Naive B cell (primary cell): Measurements from ENCODE around the gene MRPL42. TPM values are rescaled to one million over a fixed set of nuclear protein-coding genes. Genes with fewer than 3 reads are reported as not detected.
A peak's percentile ranks its signal among the peaks of the same experiment; 100 is the strongest.

Experiments
- ATAC-seq, 2 donors: fragments of 150-1000 bp; cut with Tn5 transposase; 2 replicates each; pipeline ENCODE4 v1.10.0; 2021; ENCODE audit warnings: low read depth in 2 of 2, mild to moderate bottlenecking in 2 of 2, moderate library complexity in 2 of 2
- DNase-seq: peaks from one replicate; pipeline ENCODE4 v3.0.0; 2022
- H3K27ac Mint-ChIP-seq, 6 donors: one replicate each; pipeline ENCODE4 v1.8.0; 2020 to 2022; ENCODE audit warnings: mild to moderate bottlenecking in 6 of 6, mixed read lengths in 6 of 6, moderate library complexity in 5 of 6, inconsistent platforms in 2 of 6
- H3K27me3 Mint-ChIP-seq, 3 donors: one replicate each; pipeline ENCODE4 v1.8.0; 2021 to 2022; ENCODE audit warnings: mixed read lengths in 3 of 3, mild to moderate bottlenecking in 1 of 3
- H3K36me3 Mint-ChIP-seq, 2 donors: one replicate each; pipeline ENCODE4 v1.8.0; 2020 to 2022; ENCODE audit warnings: mixed read lengths in 2 of 2, inconsistent platforms in 1 of 2, mild to moderate bottlenecking in 1 of 2
- H3K4me1 Mint-ChIP-seq, 3 donors: one replicate each; pipeline ENCODE4 v1.8.0; 2020 to 2022; ENCODE audit warnings: mixed read lengths in 3 of 3, inconsistent platforms in 1 of 3, mild to moderate bottlenecking in 1 of 3, moderate library complexity in 1 of 3
- H3K4me3 Mint-ChIP-seq, 8 donors: one replicate each; pipeline ENCODE4 v1.8.0; 2020 to 2022; ENCODE audit warnings: mild to moderate bottlenecking in 8 of 8, mixed read lengths in 8 of 8, moderate library complexity in 8 of 8, inconsistent platforms in 2 of 8
- H3K9me3 Mint-ChIP-seq, 7 donors: one replicate each; pipeline ENCODE4 v1.8.0; 2020 to 2022; ENCODE audit warnings: mixed read lengths in 7 of 7, mild to moderate bottlenecking in 5 of 7, inconsistent platforms in 2 of 7, moderate library complexity in 1 of 7
- polyA plus RNA-seq, 6 donors: library from polyadenylated mRNA; unstranded; fragments of 300-500 nt; fragmentation: Illumina TruSeq; gene quantifications; one replicate each; pipeline ENCODE4 v1.2.3, GENCODE V29; 2021; ENCODE audit warnings: low read depth in 6 of 6

MRPL42 gene
- polyA plus RNA-seq, 6 donors from 2014 or later, result 80.8 to 98.2 (median 87.9) TPM

DNA sequence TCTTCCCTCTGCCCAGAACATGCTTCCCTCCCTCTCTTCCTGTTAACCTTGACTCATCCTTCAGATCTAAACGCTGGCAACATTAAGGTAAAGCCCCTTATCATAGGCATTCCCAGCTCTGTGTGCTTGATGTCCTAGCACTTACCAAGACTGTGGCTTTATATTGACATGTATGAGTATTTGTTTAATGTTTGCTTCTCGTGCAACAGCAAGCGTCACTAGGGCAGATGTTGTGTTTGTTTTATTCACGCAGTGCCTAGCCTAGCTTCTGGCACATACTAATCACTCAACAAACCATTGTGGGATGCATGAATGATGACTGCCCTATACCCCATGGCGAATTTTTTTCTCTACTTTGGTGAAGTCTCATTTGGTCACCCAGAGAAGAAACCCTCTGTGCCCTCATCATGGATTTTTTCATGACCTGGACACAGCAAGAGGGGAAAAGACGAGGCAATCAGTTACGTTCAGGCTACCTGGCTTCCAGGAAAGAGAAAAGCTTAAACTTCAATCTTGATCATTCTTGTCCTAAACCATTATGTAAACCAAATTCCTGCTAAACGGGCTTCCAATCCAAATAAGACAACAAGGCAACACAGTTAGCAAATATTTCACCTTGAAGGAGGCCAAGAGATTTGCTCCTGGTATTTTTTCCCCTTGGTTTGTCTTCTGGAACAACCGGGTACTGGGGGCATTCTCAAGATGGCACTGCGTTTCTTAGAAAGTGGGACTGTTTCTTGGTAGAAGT, 57.2 kb downstream of the MRPL42 start:
- no peak for ATAC-seq
- Mint-ChIP-seq H3K9me3 (no peaks in the 10 kb centered on the region), H3K27ac (no peak overlapping the region), H3K4me3 (peak overlapping the region in 1 of 8 donors; percentile 35), H3K27me3 (peaks cover 6 to 9% (median 8%) of the 10 kb centered on the region in 3 donors), H3K4me1 (no peaks in the 10 kb centered on the region), H3K36me3 (no peaks in the 10 kb centered on the region)
- no peak for DNase-seq

DNA sequence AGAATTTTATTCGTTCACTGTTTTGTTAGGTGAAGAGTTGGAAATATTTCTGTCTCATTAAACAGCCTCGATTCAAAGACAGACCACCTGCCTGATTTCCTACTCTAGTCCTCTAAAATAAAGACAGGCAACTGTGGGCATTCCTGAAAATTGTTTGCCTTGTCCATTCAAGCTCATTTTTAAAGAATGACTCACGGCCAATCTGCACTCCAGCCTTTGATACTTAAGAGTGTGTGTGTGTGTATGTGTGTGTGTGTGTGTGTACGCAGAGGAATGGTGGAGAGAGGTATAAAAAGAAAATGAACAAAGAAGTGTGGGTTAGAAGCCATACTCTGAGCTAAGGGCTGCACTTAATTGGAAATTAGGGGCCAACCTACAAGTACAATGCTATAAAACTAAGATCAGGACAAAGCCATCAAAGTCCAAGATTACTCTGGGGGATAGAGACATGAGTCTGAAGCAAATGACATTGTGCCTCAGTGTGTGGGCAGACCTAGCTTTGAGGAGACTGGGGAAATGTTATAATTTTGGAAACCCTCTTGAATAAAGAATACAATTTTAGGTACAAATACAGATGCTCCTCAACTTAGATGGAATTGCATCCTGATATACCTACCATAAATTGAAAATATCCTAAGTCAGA, 59.6 kb downstream of the MRPL42 start:
- ATAC-seq (no peak), DNase-seq (no peak)
- Mint-ChIP-seq H3K36me3 (peaks cover 0 to under 1% of the 10 kb centered on the region in 2 donors), H3K9me3 (peaks cover 0 to under 1% (median 0%) of the 10 kb centered on the region in 7 donors), H3K27ac (no peak overlapping the region), H3K27me3 (peaks cover 6 to 9% (median 8%) of the 10 kb centered on the region in 3 donors), H3K4me1 (peaks cover 0 to 8% (median 4%) of the 10 kb centered on the region in 3 donors), H3K4me3 (no peak overlapping the region)

DNA sequence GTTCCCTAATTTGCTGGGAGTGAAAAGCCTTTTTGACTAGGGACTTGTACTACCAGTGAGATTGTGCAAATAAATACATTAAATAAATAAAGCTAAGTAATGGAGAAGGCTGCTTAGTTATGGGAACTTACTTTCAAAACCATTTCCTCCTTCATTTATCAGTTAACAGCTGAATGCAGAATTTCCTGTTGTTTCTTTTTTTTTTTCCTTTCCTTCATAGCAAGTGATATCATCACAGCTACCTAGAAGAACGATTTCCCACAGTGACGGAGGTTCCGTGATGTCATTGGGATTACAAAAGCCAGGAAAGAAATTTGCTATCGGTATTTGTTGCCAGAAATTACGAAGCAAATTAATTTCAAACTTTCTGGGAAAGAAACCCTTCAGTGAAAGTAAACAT, 63.0 kb downstream of the MRPL42 start:
- peaks cover 0 to 9% (median 2%) of the 10 kb centered on the region in 7 donors for H3K9me3 Mint-ChIP-seq
- H3K36me3 Mint-ChIP-seq, result peaks cover 0 to 8% of the 10 kb centered on the region in 2 donors
- H3K27me3 Mint-ChIP-seq, result peaks cover 0 to 9% (median 0%) of the 10 kb centered on the region in 3 donors
- no peak overlapping the region for H3K27ac Mint-ChIP-seq
- H3K4me3 Mint-ChIP-seq, result no peak overlapping the region
- peaks cover 2 to 15% (median 4%) of the 10 kb centered on the region in 3 donors for H3K4me1 Mint-ChIP-seq
- DNase-seq, result no peak
- ATAC-seq, result no peak

DNA sequence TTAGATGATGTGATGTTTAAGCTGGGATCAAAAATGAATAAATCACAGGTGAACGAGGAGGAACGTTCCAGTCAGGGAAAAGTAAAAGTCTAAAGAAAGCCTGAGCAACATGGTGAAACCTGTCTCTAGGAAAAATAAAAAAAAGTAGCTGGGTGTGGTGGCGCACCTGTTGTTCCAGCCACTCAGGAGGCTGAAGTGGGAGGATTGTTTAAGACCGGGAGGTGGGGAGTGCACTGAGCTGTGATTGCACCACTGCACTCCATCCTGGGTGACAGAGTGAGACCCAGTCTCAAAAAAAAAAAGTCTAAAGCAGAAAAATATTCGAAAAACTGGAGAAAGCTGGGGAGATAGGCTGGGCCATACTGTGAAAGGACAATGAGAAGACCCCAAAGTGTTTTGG, 66.0 kb downstream of the MRPL42 start:
- Mint-ChIP-seq H3K27ac (no peak overlapping the region), H3K36me3 (peaks cover 0 to 8% of the 10 kb centered on the region in 2 donors), H3K4me3 (no peak overlapping the region), H3K9me3 (peaks cover 0 to 9% (median 2%) of the 10 kb centered on the region in 7 donors), H3K27me3 (no peaks in the 10 kb centered on the region), H3K4me1 (peaks cover 17 to 31% (median 23%) of the 10 kb centered on the region in 3 donors)
- ATAC-seq (no peak), DNase-seq (no peak)

DNA sequence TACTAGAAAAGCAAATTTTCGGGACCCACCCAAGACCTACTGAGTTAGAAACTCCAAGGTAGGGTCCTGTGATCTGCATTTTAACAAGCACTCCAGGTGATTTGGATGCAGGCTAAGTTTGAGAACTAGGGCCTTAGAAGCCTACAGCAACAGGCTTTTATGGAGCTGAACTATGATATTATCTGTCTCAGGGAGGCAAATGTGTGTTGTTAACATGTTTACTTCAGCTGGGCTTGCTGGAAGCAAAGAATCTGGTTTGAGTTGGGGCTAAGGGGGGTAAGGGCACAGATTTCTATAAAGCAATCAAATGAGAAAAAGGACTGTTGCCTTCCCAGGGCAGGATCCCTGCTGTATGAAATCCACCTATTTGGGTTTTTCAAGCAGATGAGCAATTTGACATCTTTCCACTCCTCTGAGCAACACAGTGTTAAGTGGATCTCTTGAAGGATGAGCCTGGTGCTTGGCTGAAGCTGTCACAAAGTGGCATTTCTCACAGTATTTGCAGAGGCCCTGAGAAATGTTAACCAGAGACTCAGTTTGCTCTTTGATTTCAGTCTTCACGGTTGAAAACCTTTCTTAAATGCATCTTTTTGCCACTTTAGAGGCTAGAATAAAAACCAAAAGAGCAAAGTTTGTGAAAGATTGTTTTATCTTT, 68.9 kb downstream of the MRPL42 start:
- peak in 1 of 2 donors; percentile 5 for ATAC-seq
- H3K4me3 Mint-ChIP-seq, result peak overlapping the region in 6 of 8 donors; percentile 16 to 69 (median 50)
- no peak for DNase-seq
- peaks cover 4 to 8% of the 10 kb centered on the region in 2 donors for H3K36me3 Mint-ChIP-seq
- peaks cover 13 to 26% (median 24%) of the 10 kb centered on the region in 3 donors for H3K4me1 Mint-ChIP-seq
- H3K27me3 Mint-ChIP-seq, result peaks cover 0 to 8% (median 0%) of the 10 kb centered on the region in 3 donors
- H3K9me3 Mint-ChIP-seq, result peaks cover 0 to 9% (median 2%) of the 10 kb centered on the region in 7 donors
- peak overlapping the region in 1 of 6 donors; percentile 32 for H3K27ac Mint-ChIP-seq

DNA sequence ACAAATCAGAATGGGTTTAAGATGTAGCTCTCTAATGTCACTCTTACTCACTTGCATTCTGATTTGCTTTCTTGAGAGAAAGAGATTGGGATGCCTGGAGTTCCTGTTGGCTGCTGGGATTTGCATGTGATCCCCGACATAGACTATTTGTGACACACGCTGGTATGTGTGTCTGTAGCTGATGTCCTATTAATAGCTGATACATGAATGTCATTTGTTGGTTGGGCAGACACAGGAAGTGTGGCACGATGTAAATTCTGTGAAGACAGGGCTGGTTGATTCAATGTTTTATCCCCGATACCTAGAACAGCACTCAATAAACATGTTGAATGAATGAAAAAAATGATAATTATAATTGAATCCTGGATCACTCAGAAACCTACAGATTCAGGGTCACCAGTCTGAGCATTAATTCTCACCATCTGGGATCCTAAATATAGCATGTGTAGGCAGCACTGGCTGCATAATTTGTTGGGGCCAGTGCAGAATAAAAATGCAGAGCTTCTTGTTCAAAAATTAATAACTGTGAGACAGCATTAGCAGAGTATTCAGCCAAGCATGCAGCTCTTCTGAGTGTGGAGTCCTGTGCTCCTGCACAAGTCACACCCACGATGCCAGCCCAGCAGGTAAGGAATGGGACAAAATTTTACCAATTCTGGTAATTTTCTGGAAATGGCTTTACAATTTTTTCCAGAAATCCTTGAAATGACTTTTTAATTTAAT, 69.6 kb downstream of the MRPL42 start:
- ATAC-seq, result peak; percentile 82 to 88
- DNase-seq, result peak; percentile 8
- Mint-ChIP-seq H3K4me3 (peak overlapping the region in 6 of 8 donors; percentile 16 to 69 (median 50)), H3K36me3 (peaks cover 4 to 7% of the 10 kb centered on the region in 2 donors), H3K27me3 (peaks cover 0 to 8% (median 0%) of the 10 kb centered on the region in 3 donors), H3K9me3 (peaks cover 0 to 8% (median 2%) of the 10 kb centered on the region in 7 donors), H3K27ac (peak overlapping the region in 3 of 6 donors; percentile 31 to 46 (median 32)), H3K4me1 (peaks cover 13 to 26% (median 24%) of the 10 kb centered on the region in 3 donors)

DNA sequence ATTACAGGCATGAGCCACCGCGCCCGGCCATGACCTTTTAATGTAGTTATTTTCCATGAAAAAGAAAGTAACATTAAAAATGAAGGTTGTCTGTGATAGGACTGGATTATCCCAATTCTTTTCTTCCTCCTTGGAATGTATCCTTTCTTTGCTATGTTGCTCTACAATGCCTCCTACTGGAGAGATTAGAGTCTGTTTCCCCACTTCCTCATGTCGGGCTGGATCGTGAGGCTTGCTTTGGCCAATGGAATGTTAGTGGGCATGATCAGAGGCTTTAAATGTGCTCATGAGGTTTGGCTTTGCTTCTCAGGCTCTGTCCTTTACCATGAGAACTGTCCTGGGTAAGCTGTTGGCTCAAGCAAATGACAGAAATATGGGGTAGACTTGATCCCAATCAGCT, 70.5 kb downstream of the MRPL42 start:
- Mint-ChIP-seq H3K27me3 (peaks cover 0 to 8% (median 0%) of the 10 kb centered on the region in 3 donors), H3K4me3 (peak overlapping the region in 1 of 8 donors; percentile 2), H3K9me3 (no peaks in the 10 kb centered on the region), H3K4me1 (peaks cover 13 to 25% (median 17%) of the 10 kb centered on the region in 3 donors), H3K27ac (no peak overlapping the region), H3K36me3 (peaks cover 0 to 4% of the 10 kb centered on the region in 2 donors)
- DNase-seq (no peak), ATAC-seq (no peak)

DNA sequence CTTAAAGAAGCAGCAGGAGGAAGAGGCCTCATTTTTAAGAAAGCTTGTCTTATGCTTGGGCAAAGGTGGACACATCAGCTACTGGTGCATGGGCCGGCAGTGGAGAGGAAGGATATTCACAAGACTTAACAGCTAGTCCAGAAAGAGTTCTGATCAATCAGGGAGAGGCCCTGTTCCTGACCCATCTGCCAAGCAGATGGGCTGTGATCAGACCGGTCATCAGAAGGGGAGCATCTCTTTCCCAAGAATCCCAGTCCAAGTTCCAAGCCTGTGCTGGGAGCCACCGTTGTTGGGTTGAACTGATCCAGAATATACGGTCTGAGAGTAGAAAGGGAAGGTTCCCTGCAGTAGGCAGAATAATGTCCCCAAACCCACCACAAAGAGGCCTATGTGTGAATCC, 72.5 kb downstream of the MRPL42 start:
- H3K4me3 Mint-ChIP-seq, result no peak overlapping the region
- no peak overlapping the region for H3K27ac Mint-ChIP-seq
- no peaks in the 10 kb centered on the region for H3K9me3 Mint-ChIP-seq
- peaks cover 0 to 14% (median 9%) of the 10 kb centered on the region in 3 donors for H3K27me3 Mint-ChIP-seq
- peaks cover 0 to 10% of the 10 kb centered on the region in 2 donors for H3K36me3 Mint-ChIP-seq
- ATAC-seq, result no peak
- no peak for DNase-seq
- H3K4me1 Mint-ChIP-seq, result peaks cover 13 to 25% (median 17%) of the 10 kb centered on the region in 3 donors

DNA sequence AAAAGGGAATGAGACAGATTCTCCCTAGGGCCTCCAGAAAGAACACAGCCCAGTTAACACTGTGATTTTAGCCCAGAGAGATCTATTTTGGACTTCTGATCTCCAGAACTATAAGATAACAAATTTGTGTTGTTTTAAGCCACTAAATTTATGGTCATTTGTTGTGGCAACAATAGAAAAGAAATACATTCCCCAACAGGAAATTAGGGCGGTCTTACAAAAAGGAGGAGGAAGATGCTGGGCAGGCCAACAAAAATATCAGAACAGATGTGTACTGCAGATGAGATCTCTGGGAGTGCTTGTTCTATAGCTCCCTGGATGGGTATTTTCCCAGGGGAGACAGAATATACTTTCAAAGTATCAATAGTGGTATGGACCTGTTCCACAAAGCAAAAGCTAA, 73.2 kb downstream of the MRPL42 start:
- no peak for ATAC-seq
- peaks cover 13 to 24% (median 17%) of the 10 kb centered on the region in 3 donors for H3K4me1 Mint-ChIP-seq
- DNase-seq, result no peak
- H3K27me3 Mint-ChIP-seq, result peaks cover 0 to 14% (median 9%) of the 10 kb centered on the region in 3 donors
- H3K27ac Mint-ChIP-seq, result peak overlapping the region in 1 of 6 donors; percentile 42
- peaks cover 0 to 10% of the 10 kb centered on the region in 2 donors for H3K36me3 Mint-ChIP-seq
- H3K9me3 Mint-ChIP-seq, result no peaks in the 10 kb centered on the region
- no peak overlapping the region for H3K4me3 Mint-ChIP-seq

DNA sequence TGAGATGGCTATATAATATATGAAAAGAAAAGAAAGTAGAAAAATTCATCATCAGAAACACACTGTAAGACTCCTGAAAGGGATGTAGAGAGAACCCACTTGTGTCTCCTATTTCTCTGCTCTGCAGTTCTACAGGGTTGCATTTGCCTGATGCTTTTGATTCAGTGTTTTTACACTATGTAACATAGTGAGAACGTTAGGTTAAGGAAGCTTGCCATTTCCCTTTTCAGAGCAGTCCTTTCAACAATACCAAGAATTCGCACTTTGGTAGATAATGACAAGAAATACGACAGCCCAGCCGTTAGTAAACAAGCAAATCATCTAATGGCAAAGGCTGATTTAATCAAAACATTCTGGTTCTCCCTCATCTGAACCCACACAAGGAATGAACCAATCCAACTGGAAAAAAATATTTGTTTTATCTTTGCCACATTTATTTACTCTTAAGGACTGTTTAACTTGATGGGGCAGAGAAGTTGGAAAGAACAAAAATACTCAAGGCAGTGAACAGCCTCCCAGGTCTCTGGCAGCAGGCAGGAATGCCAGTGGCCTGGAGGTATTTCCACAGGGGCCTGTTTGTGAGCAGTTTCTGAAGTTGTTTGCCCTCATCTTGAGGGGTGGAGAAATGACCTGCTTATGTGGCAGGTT, 74.4 kb downstream of the MRPL42 start:
- Mint-ChIP-seq H3K4me3 (no peak overlapping the region), H3K36me3 (peaks cover 0 to 10% of the 10 kb centered on the region in 2 donors), H3K27ac (no peak overlapping the region), H3K4me1 (peaks cover 3 to 12% (median 4%) of the 10 kb centered on the region in 3 donors), H3K27me3 (peaks cover 0 to 14% (median 9%) of the 10 kb centered on the region in 3 donors), H3K9me3 (no peaks in the 10 kb centered on the region)
- ATAC-seq (no peak), DNase-seq (no peak)

DNA sequence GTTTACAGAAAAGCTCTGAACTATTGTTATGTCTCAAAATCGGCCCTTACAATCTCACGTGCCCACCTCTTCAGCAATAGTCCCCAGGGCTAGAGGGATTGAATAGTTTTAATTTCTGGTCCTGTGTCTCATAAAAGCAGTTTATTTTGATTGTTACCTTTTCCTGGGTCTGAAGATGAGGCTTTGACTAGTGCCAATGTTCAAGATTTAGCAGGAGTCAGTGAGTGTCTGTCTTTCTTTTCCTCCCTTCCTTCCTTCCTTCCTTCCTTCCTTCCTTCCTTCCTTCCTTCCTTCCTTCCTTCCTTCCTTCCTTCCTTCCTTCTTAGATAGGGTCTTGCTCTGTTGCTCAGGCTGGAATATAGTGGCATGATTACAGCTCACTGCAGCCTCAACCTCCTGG, 80.5 kb downstream of the MRPL42 start:
- Mint-ChIP-seq H3K27me3 (peaks cover 6 to 10% (median 9%) of the 10 kb centered on the region in 3 donors), H3K27ac (peak overlapping the region in 2 of 6 donors; percentile 40 to 85), H3K36me3 (peaks cover 0 to 6% of the 10 kb centered on the region in 2 donors)

DNA sequence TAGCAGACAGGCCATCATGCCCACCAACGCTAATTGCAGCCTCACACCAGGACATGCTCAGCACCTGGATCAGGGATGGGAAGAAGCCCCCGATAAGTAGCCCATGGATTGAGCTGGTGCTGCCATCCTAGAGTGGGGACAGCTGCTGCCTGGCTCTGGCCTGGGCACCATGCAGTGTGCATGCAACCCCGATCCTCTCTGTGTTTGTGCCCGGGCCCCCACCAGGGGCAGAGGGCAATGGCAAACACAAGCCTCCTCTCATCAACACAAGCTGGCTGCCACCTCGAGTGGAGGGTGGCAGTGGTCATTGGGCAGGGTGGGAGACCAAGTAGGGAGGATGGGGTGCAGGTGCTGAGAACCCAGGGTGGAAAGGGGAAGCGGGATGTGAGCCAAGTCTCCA, 81.9 kb downstream of the MRPL42 start:
- no peaks in the 10 kb centered on the region for H3K36me3 Mint-ChIP-seq
- peaks cover 0 to 4% (median 0%) of the 10 kb centered on the region in 7 donors for H3K9me3 Mint-ChIP-seq
- no peak overlapping the region for H3K27ac Mint-ChIP-seq
- peaks cover 0 to 5% (median 0%) of the 10 kb centered on the region in 3 donors for H3K4me1 Mint-ChIP-seq
- H3K4me3 Mint-ChIP-seq, result no peak overlapping the region
- DNase-seq (no peak), ATAC-seq (no peak)
- H3K27me3 Mint-ChIP-seq, result peaks cover under 1 to 10% (median under 1%) of the 10 kb centered on the region in 3 donors

More for the DNA sequence above, 80.5 kb downstream of the MRPL42 start:
- H3K4me1 Mint-ChIP-seq, result no peaks in the 10 kb centered on the region
- DNase-seq (no peak), ATAC-seq (no peak)
- no peaks in the 10 kb centered on the region for H3K9me3 Mint-ChIP-seq
- no peak overlapping the region for H3K4me3 Mint-ChIP-seq
